ENCODE measurements around the gene CRB1.

CRB1 gene

GRCh38 chr1:197367627-197368026 is 99.6 kb downstream of the CRB1 start:
- TF ChIP-seq EZH2phosphoT487 (conservative IDR thresholded peaks at IDR 0.05; ENCODE audit: low read length) = no peak
- no peak for TF ChIP-seq CTCF (IDR thresholded peaks at IDR 0.05; ENCODE audit: insufficient read depth, low read length, poor library complexity, severe bottlenecking)
- Histone ChIP-seq H3F3A (ENCODE audit: insufficient read depth) (no peaks in the 10 kb centered on the region), H4K20me1 (ENCODE audit: low read depth, low read length) (no peaks in the 10 kb centered on the region), H3K27ac (ENCODE audit: low read depth, low read length) (no peak overlapping the region), H3K9me3 (ENCODE audit: insufficient read depth, low read length) (no peaks in the 10 kb centered on the region), H3K36me3 (ENCODE audit: low read length) (no peaks in the 10 kb centered on the region), H3K4me2 (ENCODE audit: low read depth, low read length, poor library complexity, severe bottlenecking) (no peak overlapping the region), H3K79me2 (ENCODE audit: insufficient read depth, low read length) (no peaks in the 10 kb centered on the region), H3K9ac (ENCODE audit: low read length) (no peak overlapping the region), H3K9me2 (replicated peaks; ENCODE audit: insufficient read depth, low read length) (no peaks in the 10 kb centered on the region), H3K27me3 (ENCODE audit: low read length) (no peaks in the 10 kb centered on the region), H2AFZ (ENCODE audit: low read depth, low read length, severe bottlenecking) (no peak overlapping the region), H3K4me3 (ENCODE audit: insufficient read depth, low read length, poor library complexity, severe bottlenecking) (no peak overlapping the region)

DNA sequence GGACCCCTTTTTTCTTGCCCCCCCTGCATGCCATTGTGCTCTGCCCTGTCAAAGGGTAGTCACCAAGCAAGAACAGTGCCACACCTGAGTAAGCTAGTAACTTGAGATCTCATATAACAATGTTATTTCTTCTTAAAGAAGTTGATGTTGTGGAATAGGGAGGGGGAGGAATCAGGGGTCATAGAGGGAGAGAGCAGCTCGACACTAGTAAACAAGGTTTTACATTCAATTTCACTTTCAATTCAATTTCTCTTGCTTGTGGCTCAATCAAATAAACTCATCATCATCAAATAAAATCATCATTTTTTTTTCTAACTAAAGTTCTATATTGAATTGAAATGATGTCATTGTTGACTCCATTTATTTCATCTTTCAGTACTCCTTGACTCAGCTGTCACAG is 106.4 kb downstream of the CRB1 start:
- no peaks in the 10 kb centered on the region for H3K27me3 ChIP-seq (ENCODE audit: low read length)
- H3K27ac ChIP-seq (ENCODE audit: low read depth, low read length) = no peak overlapping the region
- no peak for TF ChIP-seq EZH2phosphoT487 (conservative IDR thresholded peaks at IDR 0.05; ENCODE audit: low read length)
- no peak for TF ChIP-seq CTCF (IDR thresholded peaks at IDR 0.05; ENCODE audit: insufficient read depth, low read length, poor library complexity, severe bottlenecking)
- H4K20me1 ChIP-seq (ENCODE audit: low read depth, low read length) = no peaks in the 10 kb centered on the region
- H3K9me3 ChIP-seq (ENCODE audit: insufficient read depth, low read length) = no peaks in the 10 kb centered on the region
- no peak overlapping the region for H2AFZ ChIP-seq (ENCODE audit: low read depth, low read length, severe bottlenecking)
- no peaks in the 10 kb centered on the region for H3F3A ChIP-seq (ENCODE audit: insufficient read depth)
- H3K9me2 ChIP-seq (replicated peaks; ENCODE audit: insufficient read depth, low read length) = no peaks in the 10 kb centered on the region
- no peak overlapping the region for H3K9ac ChIP-seq (ENCODE audit: low read length)
- H3K79me2 ChIP-seq (ENCODE audit: insufficient read depth, low read length) = no peaks in the 10 kb centered on the region
- H3K4me2 ChIP-seq (ENCODE audit: low read depth, low read length, poor library complexity, severe bottlenecking) = no peak overlapping the region
- no peak overlapping the region for H3K4me3 ChIP-seq (ENCODE audit: insufficient read depth, low read length, poor library complexity, severe bottlenecking)
- H3K36me3 ChIP-seq (ENCODE audit: low read length) = no peaks in the 10 kb centered on the region

DNA sequence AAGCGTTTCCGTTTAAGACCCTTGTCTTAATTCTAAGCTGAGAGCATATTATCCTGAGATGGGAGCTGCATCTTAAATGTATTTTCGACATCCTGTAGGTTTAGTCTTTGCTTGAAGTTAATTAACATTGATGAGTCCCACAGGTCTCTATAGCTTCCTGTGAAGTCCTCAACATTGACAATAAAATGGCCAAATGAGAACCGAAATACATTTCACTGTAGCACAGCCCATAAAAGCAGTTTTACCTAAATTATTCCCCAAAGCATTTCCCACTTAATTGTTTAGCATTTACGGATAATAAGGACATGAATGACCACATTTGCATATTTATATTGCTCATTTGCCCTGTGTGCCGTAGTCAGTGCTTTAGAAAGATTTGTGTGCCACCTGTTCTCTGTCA is 116.4 kb downstream of the CRB1 start:
- Histone ChIP-seq H2AFZ (ENCODE audit: low read depth, low read length, severe bottlenecking) (no peak overlapping the region), H3K36me3 (ENCODE audit: low read length) (no peaks in the 10 kb centered on the region), H3K27ac (ENCODE audit: low read depth, low read length) (no peak overlapping the region), H3F3A (ENCODE audit: insufficient read depth) (no peaks in the 10 kb centered on the region), H3K9me2 (replicated peaks; ENCODE audit: insufficient read depth, low read length) (no peaks in the 10 kb centered on the region), H4K20me1 (ENCODE audit: low read depth, low read length) (no peaks in the 10 kb centered on the region), H3K4me2 (ENCODE audit: low read depth, low read length, poor library complexity, severe bottlenecking) (no peak overlapping the region), H3K4me3 (ENCODE audit: insufficient read depth, low read length, poor library complexity, severe bottlenecking) (no peak overlapping the region), H3K79me2 (ENCODE audit: insufficient read depth, low read length) (no peaks in the 10 kb centered on the region), H3K27me3 (ENCODE audit: low read length) (no peaks in the 10 kb centered on the region), H3K9ac (ENCODE audit: low read length) (no peak overlapping the region), H3K9me3 (ENCODE audit: insufficient read depth, low read length) (no peaks in the 10 kb centered on the region)
- TF ChIP-seq CTCF (IDR thresholded peaks at IDR 0.05; ENCODE audit: insufficient read depth, low read length, poor library complexity, severe bottlenecking) = no peak
- no peak for TF ChIP-seq EZH2phosphoT487 (conservative IDR thresholded peaks at IDR 0.05; ENCODE audit: low read length)

DNA sequence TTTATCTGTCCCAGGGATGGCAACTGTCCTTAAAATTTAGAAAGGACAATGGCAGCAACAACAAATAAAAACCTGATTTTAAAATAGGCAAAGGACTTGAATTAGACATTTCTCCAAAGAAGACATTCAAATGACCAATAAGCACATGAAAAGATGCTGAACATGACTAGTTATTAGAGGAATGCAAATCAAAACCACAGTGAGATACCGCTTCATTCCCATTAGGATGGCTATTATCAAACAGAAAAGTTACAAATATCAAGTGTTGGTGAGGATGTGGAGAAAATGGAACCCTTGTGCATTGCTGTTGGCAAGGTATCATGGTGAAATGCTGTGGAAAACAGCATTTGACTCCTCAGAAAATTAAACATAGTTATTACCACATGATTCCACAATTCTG is 120.7 kb downstream of the CRB1 start:
- Histone ChIP-seq H3K9me2 (replicated peaks; ENCODE audit: insufficient read depth, low read length) (no peaks in the 10 kb centered on the region), H3K79me2 (ENCODE audit: insufficient read depth, low read length) (no peaks in the 10 kb centered on the region), H3K36me3 (ENCODE audit: low read length) (no peaks in the 10 kb centered on the region), H3K27ac (ENCODE audit: low read depth, low read length) (no peak overlapping the region), H3K4me2 (ENCODE audit: low read depth, low read length, poor library complexity, severe bottlenecking) (no peak overlapping the region), H3K9me3 (ENCODE audit: insufficient read depth, low read length) (no peaks in the 10 kb centered on the region), H3K4me3 (ENCODE audit: insufficient read depth, low read length, poor library complexity, severe bottlenecking) (no peak overlapping the region), H3K27me3 (ENCODE audit: low read length) (no peaks in the 10 kb centered on the region), H3F3A (ENCODE audit: insufficient read depth) (no peaks in the 10 kb centered on the region), H3K9ac (ENCODE audit: low read length) (no peak overlapping the region), H4K20me1 (ENCODE audit: low read depth, low read length) (no peaks in the 10 kb centered on the region), H2AFZ (ENCODE audit: low read depth, low read length, severe bottlenecking) (no peak overlapping the region)
- no peak for TF ChIP-seq EZH2phosphoT487 (conservative IDR thresholded peaks at IDR 0.05; ENCODE audit: low read length)
- no peak for TF ChIP-seq CTCF (IDR thresholded peaks at IDR 0.05; ENCODE audit: insufficient read depth, low read length, poor library complexity, severe bottlenecking)

Data from SU-DHL-6 (cell line).